Measurements from ENCODE around the gene DPP10. TPM values are rescaled to one million over a fixed set of nuclear protein-coding genes. Genes with fewer than 3 reads are reported as not detected.
"Not testable (repeated sequence)": the region's sequence is repeated elsewhere in the genome, so short reads cannot be mapped to it uniquely, and the experiment has no call there.

DPP10 gene
- total RNA-seq = 1 to 10 TPM in 1 of 4 donors, under 1 TPM in 2, not detected in 1; 0.13 to 2.8 (median 0.48) TPM

DNA sequence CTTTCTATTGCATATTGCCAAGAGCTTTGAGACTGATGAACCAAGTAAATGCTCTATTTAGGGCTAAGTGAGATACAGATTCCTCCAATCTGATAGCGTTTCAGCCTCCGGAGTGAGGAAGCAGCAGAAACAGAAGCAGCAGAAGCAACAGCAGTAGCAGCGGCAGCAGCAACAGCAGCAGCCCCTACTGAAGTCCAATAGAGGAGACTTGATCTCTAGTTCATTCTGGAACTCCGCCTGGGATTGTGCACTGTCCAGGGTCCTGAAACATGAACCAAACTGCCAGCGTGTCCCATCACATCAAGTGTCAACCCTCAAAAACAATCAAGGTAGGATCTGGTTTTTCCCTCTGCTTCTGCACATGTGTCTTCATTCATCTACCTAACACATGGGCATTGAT, at the start of gene DPP10:
Gene DPP10 (plus strand): TSS at position 132 of the 400 bp plus-strand sequence.
- ATAC-seq (ENCODE audit: low FRiP score) = no peak
- TF ChIP-seq CTCF (IDR thresholded peaks at IDR 0.05) = no peak

DNA sequence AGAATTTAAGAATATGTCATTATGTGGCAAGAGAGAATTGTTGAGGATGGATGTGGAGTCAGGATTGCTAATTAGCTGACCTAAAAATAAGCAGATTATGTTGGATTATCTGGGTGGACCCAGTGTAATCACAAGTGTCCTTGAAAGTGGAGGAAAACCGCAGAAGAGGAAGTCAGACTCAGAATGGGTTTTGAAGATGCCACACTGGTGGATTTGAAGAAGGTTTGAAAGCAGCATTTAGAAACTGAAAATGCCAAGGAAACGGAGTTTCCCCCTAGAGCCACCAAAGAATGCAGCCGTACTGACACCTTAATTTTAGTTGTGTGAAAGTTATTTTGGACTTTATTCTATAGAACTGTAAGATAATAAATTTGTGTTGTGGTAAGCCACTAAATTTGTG, 41.6 kb upstream of the DPP10 start:
- DNase-seq (ENCODE audit: low spot score) = no peak
- no peak for TF ChIP-seq CTCF (IDR thresholded peaks at IDR 0.05)
- ATAC-seq (ENCODE audit: low FRiP score) = no peak

More for the DNA sequence above, at the start of gene DPP10:
- DNase-seq (ENCODE audit: low spot score) = no peak

GRCh38 chr2:114405247-114406116, 37.0 kb upstream of the DPP10 start:
- no peak for DNase-seq (ENCODE audit: low spot score)
- no peak for ATAC-seq (ENCODE audit: low FRiP score)
- no peak for TF ChIP-seq CTCF (IDR thresholded peaks at IDR 0.05)

- DNase-seq (ENCODE audit: low spot score) = no peak
- no peak for ATAC-seq (ENCODE audit: low FRiP score)
- TF ChIP-seq CTCF (IDR thresholded peaks at IDR 0.05) = no peak
Observed at GRCh38 chr2:114406347-114406746, 36.1 kb upstream of the DPP10 start.

- DNase-seq (ENCODE audit: low spot score); ATAC-seq (ENCODE audit: low FRiP score): not testable (repeated sequence)
Observed at GRCh38 chr2:114407353-114407752, 35.1 kb upstream of the DPP10 start.

DNA sequence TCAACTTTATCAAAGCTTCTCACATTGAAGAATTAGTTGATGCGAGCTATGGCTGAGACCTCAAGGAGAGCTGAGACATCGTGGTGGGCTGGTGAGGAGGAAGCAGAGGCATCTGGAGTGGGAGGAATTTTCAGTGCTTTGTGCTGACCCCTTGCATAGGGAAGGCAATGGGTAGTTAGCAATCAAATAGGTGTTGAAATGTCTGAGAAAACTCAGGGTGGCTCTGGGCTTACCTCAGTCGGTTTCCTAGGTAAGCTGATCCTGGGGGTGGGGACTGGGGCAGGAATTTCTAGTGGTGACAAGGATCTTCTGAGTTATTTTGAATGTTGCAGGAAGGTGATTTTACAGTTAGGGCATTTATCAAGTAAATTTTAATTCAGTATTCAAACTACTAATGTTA, 20.7 kb upstream of the DPP10 start:
- no peak for ATAC-seq (ENCODE audit: low FRiP score)
- no peak for DNase-seq (ENCODE audit: low spot score)
- TF ChIP-seq CTCF (IDR thresholded peaks at IDR 0.05) = no peak

GRCh38 chr2:114424699-114425098, 17.7 kb upstream of the DPP10 start:
- DNase-seq (ENCODE audit: low spot score) (no peak), ATAC-seq (ENCODE audit: low FRiP score) (no peak)
- no peak for TF ChIP-seq CTCF (IDR thresholded peaks at IDR 0.05)

Data from omental fat pad (tissue), 4 donors.